Erythroblast (primary cell): ENCODE data around the gene CEBPA.

ENCODE experiments used
- GATA1 ChIP-seq: IDR thresholded peaks from 2 replicates; pipeline ENCODE4 v1.6.1; 2011; ENCODE audit warnings: low read depth, mild to moderate bottlenecking, control low read depth, low read length, moderate library complexity
- POLR2A ChIP-seq: IDR thresholded peaks from 2 replicates; pipeline ENCODE4 v1.6.1; 2011; ENCODE audit warnings: mild to moderate bottlenecking, low read length

DNA sequence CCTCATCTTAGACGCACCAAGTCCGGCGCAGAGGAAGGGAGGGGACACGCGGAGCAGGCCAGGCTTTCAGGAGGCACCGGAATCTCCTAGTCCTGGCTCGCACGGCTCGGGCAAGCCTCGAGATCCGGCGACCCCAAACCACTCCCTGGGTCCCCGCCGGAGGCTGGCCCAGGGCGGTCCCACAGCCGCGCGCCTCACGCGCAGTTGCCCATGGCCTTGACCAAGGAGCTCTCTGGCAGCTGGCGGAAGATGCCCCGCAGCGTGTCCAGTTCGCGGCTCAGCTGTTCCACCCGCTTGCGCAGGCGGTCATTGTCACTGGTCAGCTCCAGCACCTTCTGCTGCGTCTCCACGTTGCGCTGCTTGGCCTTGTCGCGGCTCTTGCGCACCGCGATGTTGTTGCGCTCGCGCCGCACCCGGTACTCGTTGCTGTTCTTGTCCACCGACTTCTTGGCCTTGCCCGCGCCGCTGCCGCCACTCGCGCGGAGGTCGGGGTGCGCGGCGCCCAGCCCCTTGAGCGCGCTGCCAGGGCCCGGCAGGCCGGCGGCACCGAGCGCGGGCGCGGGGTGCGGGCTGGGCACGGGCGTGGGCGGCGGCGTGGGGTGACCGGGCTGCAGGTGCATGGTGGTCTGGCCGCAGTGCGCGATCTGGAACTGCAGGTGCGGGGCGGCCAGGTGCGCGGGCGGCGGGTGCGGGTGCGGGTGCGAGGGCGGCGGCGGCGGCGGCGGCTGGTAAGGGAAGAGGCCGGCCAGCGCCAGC is 1.0 kb downstream of the CEBPA start:
- TF ChIP-seq POLR2A = no peak
- TF ChIP-seq GATA1 = no peak
